Hepatocyte (in vitro differentiated cells): ENCODE measurements around the gene KRTAP10-9. TPM values are rescaled to one million over a fixed set of nuclear protein-coding genes. Genes with fewer than 3 reads are reported as not detected.

Experiments
- DNase-seq: peaks from one replicate; pipeline ENCODE4 v3.0.0-alpha.2; 2016; ENCODE audit warnings: low spot score
- H2AFZ ChIP-seq: fragments of 200-600 bp; sonication (generic); 2 replicates; pipeline ENCODE4 v1.6.0; 2016; ENCODE audit warnings: antibody characterized with exemption, mild to moderate bottlenecking
- H3K27ac ChIP-seq: fragments of 200-600 bp; sonication (generic); 2 replicates; pipeline ENCODE4 v1.5.1; 2016; ENCODE audit warnings: mild to moderate bottlenecking
- H3K27me3 ChIP-seq: fragments of 200-600 bp; sonication (generic); 2 replicates; pipeline ENCODE4 v1.6.1; 2016
- H3K36me3 ChIP-seq: fragments of 200-600 bp; sonication (generic); replicated peaks from 2 replicates; pipeline ENCODE4 v1.5.1; 2016; ENCODE audit warnings: low read depth; ENCODE audit not compliant: insufficient read depth
- H3K4me1 ChIP-seq: fragments of 200-600 bp; sonication (generic); 2 replicates; pipeline ENCODE4 v1.5.1; 2016; ENCODE audit warnings: mild to moderate bottlenecking, moderate library complexity; ENCODE audit not compliant: insufficient read depth
- H3K4me2 ChIP-seq: fragments of 200-600 bp; sonication (generic); 2 replicates; pipeline ENCODE4 v1.6.0; 2016
- H3K4me3 ChIP-seq: fragments of 200-600 bp; sonication (generic); 2 replicates; pipeline ENCODE4 v1.5.1; 2016; ENCODE audit warnings: mild to moderate bottlenecking
- H3K79me2 ChIP-seq: fragments of 200-600 bp; sonication (generic); 2 replicates; pipeline ENCODE4 v1.6.0; 2017; ENCODE audit warnings: mild to moderate bottlenecking
- H3K9me2 ChIP-seq: fragments of 200-600 bp; sonication (generic); replicated peaks from 2 replicates; pipeline ENCODE4 v1.6.0; 2017; ENCODE audit warnings: mild to moderate bottlenecking; ENCODE audit not compliant: insufficient read depth
- H3K9me3 ChIP-seq: fragments of 200-600 bp; sonication (generic); 2 replicates; pipeline ENCODE4 v1.5.1; 2016; ENCODE audit warnings: low read depth, mild to moderate bottlenecking
- H4K20me1 ChIP-seq: fragments of 200-600 bp; sonication (generic); 2 replicates; pipeline ENCODE4 v1.6.0; 2016; ENCODE audit warnings: mild to moderate bottlenecking; ENCODE audit not compliant: insufficient read depth, poor library complexity, severe bottlenecking
- CTCF ChIP-seq: fragments of 200-600 bp; sonication (generic); IDR thresholded peaks from 2 replicates; pipeline ENCODE4 v1.5.1; 2016; ENCODE audit warnings: antibody characterized with exemption, mild to moderate bottlenecking; ENCODE audit not compliant: poor library complexity
- EZH2 ChIP-seq: fragments of 200-600 bp; sonication (generic); IDR thresholded peaks from 2 replicates; pipeline ENCODE4 v1.6.1; 2016; ENCODE audit warnings: antibody characterized with exemption, mild to moderate bottlenecking, borderline replicate concordance
- EZH2phosphoT487 ChIP-seq: fragments of 200-600 bp; sonication (generic); IDR thresholded peaks from one replicate; pipeline ENCODE4 v1.6.1; 2018; ENCODE audit warnings: antibody characterized with exemption, mild to moderate bottlenecking, low read depth, moderate library complexity; ENCODE audit not compliant: unreplicated experiment, severe bottlenecking
- WGBS: methylation state at CpG from one replicate; pipeline ENCODE4 v1.1.6; 2016; ENCODE audit warnings: low lambda C conversion rate; ENCODE audit errors: missing lambda C conversion rate; 5-methylcytosine and 5-hydroxymethylcytosine counted together
- polyA plus RNA-seq: library from polyadenylated mRNA; unstranded; fragments of >200 nt; fragmentation: Nextera tagmentation; extraction: Ambion mirVana; gene quantifications from 2 replicates; pipeline ENCODE4 v1.2.1, GENCODE V29; 2016
- total RNA-seq: library from RNA; depleted of rRNA; stranded (reverse); fragments of >200 nt; gene quantifications from 2 replicates; pipeline ENCODE4 v1.2.3, GENCODE V29; 2014

The KRTAP10-9 gene
- total and polyA plus RNA-seq, 2 experiments from 2014 or later = not detected

- no peak overlapping the region for H2AFZ ChIP-seq
- H3K4me1 ChIP-seq = no peaks in the 10 kb centered on the region
- 92% methylated on average over 17 of the region's 17 CpGs for WGBS
- H4K20me1 ChIP-seq = no peaks in the 10 kb centered on the region
- H3K9me3 ChIP-seq = no peaks in the 10 kb centered on the region
- H3K9me2 ChIP-seq = no peaks in the 10 kb centered on the region
- TF ChIP-seq EZH2 (no peak), CTCF (no peak), EZH2phosphoT487 (no peak)
- no peaks in the 10 kb centered on the region for H3K79me2 ChIP-seq
- H3K27me3 ChIP-seq = no peaks in the 10 kb centered on the region
- H3K27ac ChIP-seq = no peak overlapping the region
- no peak for DNase-seq
- H3K4me3 ChIP-seq = no peak overlapping the region
- H3K4me2 ChIP-seq = no peak overlapping the region
- H3K36me3 ChIP-seq = no peaks in the 10 kb centered on the region
Measured at GRCh38 chr21:44653656-44654575, 27.0 kb downstream of the KRTAP10-9 start.

GRCh38 chr21:44654576-44655175 lies 27.8 kb downstream of the KRTAP10-9 start, which contains the start of gene KRTAP12-4:
TSS of gene KRTAP12-4 (minus strand) at chr21:44654659. CDS start at chr21:44654614, 45 bp downstream.
- Histone ChIP-seq H2AFZ (no peak within 1 kb of the TSS), H3K4me2 (no peak within 1 kb of the TSS), H3K27ac (no peak within 1 kb of the TSS)

GRCh38 chr21:44656868-44657267 lies 30.0 kb downstream of the KRTAP10-9 start:
- Histone ChIP-seq H3K36me3 (no peaks in the 10 kb centered on the region), H3K79me2 (no peaks in the 10 kb centered on the region), H3K4me3 (no peak overlapping the region), H4K20me1 (no peaks in the 10 kb centered on the region), H3K9me2 (no peaks in the 10 kb centered on the region), H2AFZ (no peak overlapping the region), H3K27ac (no peak overlapping the region), H3K27me3 (no peaks in the 10 kb centered on the region), H3K4me1 (no peaks in the 10 kb centered on the region), H3K4me2 (no peak overlapping the region), H3K9me3 (no peaks in the 10 kb centered on the region)
- 73% methylated on average over 1 of the region's 1 CpG for WGBS
- TF ChIP-seq EZH2 = no peak
- TF ChIP-seq EZH2phosphoT487 = no peak
- TF ChIP-seq CTCF = no peak
- no peak for DNase-seq

More at GRCh38 chr21:44654576-44655175, 27.8 kb downstream of the KRTAP10-9 start, which contains the start of gene KRTAP12-4:
- no peak for DNase-seq
- Histone ChIP-seq H3K27me3 (no peaks in the 10 kb centered on the region), H4K20me1 (no peaks in the 10 kb centered on the region), H3K36me3 (no peaks in the 10 kb centered on the region), H3K79me2 (no peaks in the 10 kb centered on the region), H3K9me2 (no peaks in the 10 kb centered on the region), H3K9me3 (no peaks in the 10 kb centered on the region), H3K4me1 (no peaks in the 10 kb centered on the region), H3K4me3 (no peak within 1 kb of the TSS)
- no peak for TF ChIP-seq EZH2phosphoT487
- 84% methylated on average over 8 of the region's 9 CpGs for WGBS
